Erythroblast (primary cell): ENCODE results near the gene DDX11.
"Not testable (repeated sequence)": the region's sequence is repeated elsewhere in the genome, so short reads cannot be mapped to it uniquely, and the experiment has no call there.

Experiments
- GATA1 ChIP-seq: IDR thresholded peaks from 2 replicates; pipeline ENCODE4 v1.6.1; 2011; ENCODE audit warnings: low read depth, mild to moderate bottlenecking, control low read depth, low read length, moderate library complexity
- POLR2A ChIP-seq: IDR thresholded peaks from 2 replicates; pipeline ENCODE4 v1.6.1; 2011; ENCODE audit warnings: mild to moderate bottlenecking, low read length

GRCh38 chr12:31136581-31136980 lies 62.9 kb downstream of the DDX11 start:
- not testable (repeated sequence) for TF ChIP-seq POLR2A, GATA1
